Stimulated activated CD4-positive, alpha-beta T cell treated with anti-CD3 and anti-CD28 coated beads, Interleukin-2, amount 100 ng/mL, for 4 hours (primary cell): ENCODE data around the gene PNMA8B.

Experiments used
- DNase-seq: peaks from one replicate; pipeline ENCODE4 v3.0.0-alpha.2; 2020; ENCODE audit warnings: low read depth

The PNMA8B gene

GRCh38 chr19:46456930-46457329, 38.7 kb downstream of the PNMA8B start:
- DNase-seq: no peak

- DNase-seq: no peak
Observed at GRCh38 chr19:46454244-46454643, 41.4 kb downstream of the PNMA8B start.

GRCh38 chr19:46453661-46454060, 42.0 kb downstream of the PNMA8B start:
- no peak for DNase-seq

GRCh38 chr19:46452186-46452585, 43.5 kb downstream of the PNMA8B start:
- no peak for DNase-seq

GRCh38 chr19:46451352-46451751, 44.3 kb downstream of the PNMA8B start:
- no peak for DNase-seq

GRCh38 chr19:46450737-46451136, 44.9 kb downstream of the PNMA8B start:
- DNase-seq: no peak

GRCh38 chr19:46449228-46449627, 46.4 kb downstream of the PNMA8B start:
- no peak for DNase-seq

- DNase-seq: no peak
Observed at GRCh38 chr19:46448601-46449000, 47.1 kb downstream of the PNMA8B start.

GRCh38 chr19:46447824-46448223, 47.8 kb downstream of the PNMA8B start:
- no peak for DNase-seq

GRCh38 chr19:46447006-46447405, 48.7 kb downstream of the PNMA8B start:
- no peak for DNase-seq

GRCh38 chr19:46446021-46446420, 49.6 kb downstream of the PNMA8B start:
- DNase-seq: no peak

- DNase-seq: no peak
Observed at GRCh38 chr19:46442808-46443450, 52.7 kb downstream of the PNMA8B start.

- no peak for DNase-seq
Observed at GRCh38 chr19:46441866-46442265, 53.8 kb downstream of the PNMA8B start.
